ENCODE data around the gene NDUFS8.

The NDUFS8 gene

GRCh38 chr11:68053981-68054812 lies 23.7 kb downstream of the NDUFS8 start:
- H3K4me3 ChIP-seq (ENCODE audit: low read depth, low read length) = no peak overlapping the region
- TF ChIP-seq CTCF (IDR thresholded peaks at IDR 0.05; ENCODE audit: low read depth, low read length, missing control alignments) = no peak
- in situ Hi-C loops (cut with HindIII; ENCODE audit: low sequenced_read_pairs) = no loop called here
- no peak for DNase-seq (ENCODE audit: low read depth)

- no peak for TF ChIP-seq CTCF (IDR thresholded peaks at IDR 0.05; ENCODE audit: low read depth, low read length, missing control alignments)
- in situ Hi-C loops (cut with HindIII; ENCODE audit: low sequenced_read_pairs) = no loop called here
- no peak overlapping the region for H3K4me3 ChIP-seq (ENCODE audit: low read depth, low read length)
- no peak for DNase-seq (ENCODE audit: low read depth)
Observed at GRCh38 chr11:68056317-68057285, 26.1 kb downstream of the NDUFS8 start.

GRCh38 chr11:68057807-68058206 lies 27.3 kb downstream of the NDUFS8 start:
- no peak for TF ChIP-seq CTCF (IDR thresholded peaks at IDR 0.05; ENCODE audit: low read depth, low read length, missing control alignments)
- in situ Hi-C loops (cut with HindIII; ENCODE audit: low sequenced_read_pairs) = no loop called here
- no peak overlapping the region for H3K4me3 ChIP-seq (ENCODE audit: low read depth, low read length)
- no peak for DNase-seq (ENCODE audit: low read depth)

GRCh38 chr11:68061508-68061907 lies 31.0 kb downstream of the NDUFS8 start:
- no peak for DNase-seq (ENCODE audit: low read depth)
- in situ Hi-C loops (cut with HindIII; ENCODE audit: low sequenced_read_pairs) = no loop called here
- no peak overlapping the region for H3K4me3 ChIP-seq (ENCODE audit: low read depth, low read length)
- TF ChIP-seq CTCF (IDR thresholded peaks at IDR 0.05; ENCODE audit: low read depth, low read length, missing control alignments) = no peak

- no peak for DNase-seq (ENCODE audit: low read depth)
- in situ Hi-C loops (cut with HindIII; ENCODE audit: low sequenced_read_pairs) = no loop called here
- no peak for TF ChIP-seq CTCF (IDR thresholded peaks at IDR 0.05; ENCODE audit: low read depth, low read length, missing control alignments)
- H3K4me3 ChIP-seq (ENCODE audit: low read depth, low read length) = no peak overlapping the region
Observed at GRCh38 chr11:68064926-68065325, 34.4 kb downstream of the NDUFS8 start.

GRCh38 chr11:68065841-68066240 lies 35.4 kb downstream of the NDUFS8 start:
- TF ChIP-seq CTCF (IDR thresholded peaks at IDR 0.05; ENCODE audit: low read depth, low read length, missing control alignments) = no peak
- DNase-seq (ENCODE audit: low read depth) = no peak
- in situ Hi-C loops (cut with HindIII; ENCODE audit: low sequenced_read_pairs) = no loop called here
- no peak overlapping the region for H3K4me3 ChIP-seq (ENCODE audit: low read depth, low read length)

Measured in astrocyte of the cerebellum (primary cell).